Vagina (tissue), 2 donors: ENCODE results near the gene TRMT61A. TPM values are rescaled to one million over a fixed set of nuclear protein-coding genes. Genes with fewer than 3 reads are reported as not detected.

Source experiments
- DNase-seq, 2 donors: peaks; one replicate each; pipeline ENCODE4 v3.0.0-alpha.2; 2017; ENCODE audit errors: extremely low spot score in 2 of 2
- H3K27ac ChIP-seq: fragments of 200-600 bp; sonication (generic); one replicate; pipeline ENCODE4 v1.5.1; 2019
- H3K27me3 ChIP-seq: fragments of 200-600 bp; sonication (generic); one replicate; pipeline ENCODE4 v1.5.1; 2019
- H3K36me3 ChIP-seq, 2 donors: fragments of 200-600 bp; sonication (generic); one replicate each; pipeline ENCODE4 v1.5.1; 2017 to 2019
- H3K4me1 ChIP-seq: fragments of 200-600 bp; sonication (generic); one replicate; pipeline ENCODE4 v1.5.1; 2019
- H3K4me3 ChIP-seq, 2 donors: fragments of 200-600 bp; sonication (generic); 1 replicate in 1 of 2; 2 replicates in 1 of 2; pipeline ENCODE4 v1.5.1; 2016 to 2019
- H3K9me3 ChIP-seq: fragments of 200-600 bp; sonication (generic); one replicate; pipeline ENCODE4 v1.5.1; 2019
- POLR2A ChIP-seq, 2 donors: fragments of 450-650 bp; IDR thresholded peaks; one replicate each; pipeline ENCODE4 v1.6.1; 2017; ENCODE audit warnings: antibody characterized with exemption in 2 of 2, mild to moderate bottlenecking in 2 of 2, moderate library complexity in 2 of 2
- POLR2AphosphoS5 ChIP-seq, 2 donors: sonication (generic); formaldehyde crosslinking; IDR thresholded peaks; one replicate each; pipeline ENCODE4 v1.9.0; 2017; ENCODE audit warnings: antibody characterized with exemption in 2 of 2, mild to moderate bottlenecking in 2 of 2, low read depth in 1 of 2; ENCODE audit not compliant: insufficient read depth in 1 of 2
- intact Hi-C: fragments of 100-400 bp; cut with DNase I; formaldehyde crosslinking; loops from one replicate; pipeline ENCODE4 v1.15.1; 2023
- total RNA-seq: library from RNA; depleted of rRNA; stranded (reverse); fragments of >200 nt; gene quantifications from one replicate; pipeline ENCODE4 v1.2.3, GENCODE V29; 2016
- TF ChIP-seq, protein P1 (sequence below), 3 experiments: fragments of 450-650 bp in 2 of 3; fragments of 200-600 bp in 1 of 3; sonication (generic) in 1 of 3; IDR thresholded peaks; one replicate each; pipeline ENCODE4 v1.5.1; 2017 to 2019; ENCODE audit warnings: antibody characterized with exemption in 3 of 3, mild to moderate bottlenecking in 2 of 3, moderate library complexity in 2 of 3

TRMT61A gene
- total RNA-seq, 1 donor from 2014 or later, result 17.7 TPM

DNA sequence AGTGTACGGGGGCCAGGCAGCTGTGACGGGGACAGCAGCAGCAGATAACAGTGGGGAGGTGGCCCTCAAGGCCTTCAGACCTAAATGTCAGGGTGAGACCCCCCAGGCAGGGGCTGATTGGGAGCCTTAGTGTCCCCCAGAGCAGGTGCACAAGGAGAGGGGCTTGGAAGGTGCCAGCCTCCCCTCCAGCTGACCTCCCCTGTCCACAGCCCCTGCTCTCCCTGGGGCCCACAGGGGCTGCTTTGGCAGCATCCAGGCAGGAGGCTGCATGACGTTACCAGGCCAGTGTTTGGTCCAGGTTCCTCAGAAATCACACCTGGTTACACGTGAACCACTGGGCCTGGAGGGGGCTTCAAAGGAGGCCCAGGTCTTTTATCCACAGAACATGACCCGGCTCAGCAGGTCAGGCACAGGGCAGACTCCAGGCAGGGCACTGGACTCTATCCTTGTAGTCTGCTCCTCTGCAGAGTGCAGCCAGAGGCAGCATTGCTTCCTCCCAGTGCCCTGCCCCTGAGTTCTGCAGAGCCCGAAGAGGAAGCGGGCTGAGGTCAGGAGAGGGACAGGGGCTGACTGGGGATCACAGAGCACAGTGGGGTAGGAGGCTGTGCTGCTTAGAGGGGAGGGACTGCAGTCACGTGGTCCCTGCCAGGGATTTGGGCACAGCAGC, 2.6 kb upstream of the TRMT61A start:
- Histone ChIP-seq H3K36me3 (no peaks in the 10 kb centered on the region), H3K27ac (peak overlapping the region; percentile 90), H3K4me1 (peaks cover 65% of the 10 kb centered on the region), H3K9me3 (no peaks in the 10 kb centered on the region), H3K27me3 (no peaks in the 10 kb centered on the region), H3K4me3 (no peak overlapping the region)
- DNase-seq, result no peak
- no peak for TF ChIP-seq POLR2AphosphoS5 (IDR thresholded peaks at IDR 0.05; ENCODE audit: insufficient read depth in 1 of 2, low read depth in 1 of 2)
- TF ChIP-seq, protein P1, sequence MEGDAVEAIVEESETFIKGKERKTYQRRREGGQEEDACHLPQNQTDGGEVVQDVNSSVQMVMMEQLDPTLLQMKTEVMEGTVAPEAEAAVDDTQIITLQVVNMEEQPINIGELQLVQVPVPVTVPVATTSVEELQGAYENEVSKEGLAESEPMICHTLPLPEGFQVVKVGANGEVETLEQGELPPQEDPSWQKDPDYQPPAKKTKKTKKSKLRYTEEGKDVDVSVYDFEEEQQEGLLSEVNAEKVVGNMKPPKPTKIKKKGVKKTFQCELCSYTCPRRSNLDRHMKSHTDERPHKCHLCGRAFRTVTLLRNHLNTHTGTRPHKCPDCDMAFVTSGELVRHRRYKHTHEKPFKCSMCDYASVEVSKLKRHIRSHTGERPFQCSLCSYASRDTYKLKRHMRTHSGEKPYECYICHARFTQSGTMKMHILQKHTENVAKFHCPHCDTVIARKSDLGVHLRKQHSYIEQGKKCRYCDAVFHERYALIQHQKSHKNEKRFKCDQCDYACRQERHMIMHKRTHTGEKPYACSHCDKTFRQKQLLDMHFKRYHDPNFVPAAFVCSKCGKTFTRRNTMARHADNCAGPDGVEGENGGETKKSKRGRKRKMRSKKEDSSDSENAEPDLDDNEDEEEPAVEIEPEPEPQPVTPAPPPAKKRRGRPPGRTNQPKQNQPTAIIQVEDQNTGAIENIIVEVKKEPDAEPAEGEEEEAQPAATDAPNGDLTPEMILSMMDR (IDR thresholded peaks at IDR 0.05), result no peak
- TF ChIP-seq POLR2A (IDR thresholded peaks at IDR 0.05), result no peak
- intact Hi-C loops, result no loop called here

DNA sequence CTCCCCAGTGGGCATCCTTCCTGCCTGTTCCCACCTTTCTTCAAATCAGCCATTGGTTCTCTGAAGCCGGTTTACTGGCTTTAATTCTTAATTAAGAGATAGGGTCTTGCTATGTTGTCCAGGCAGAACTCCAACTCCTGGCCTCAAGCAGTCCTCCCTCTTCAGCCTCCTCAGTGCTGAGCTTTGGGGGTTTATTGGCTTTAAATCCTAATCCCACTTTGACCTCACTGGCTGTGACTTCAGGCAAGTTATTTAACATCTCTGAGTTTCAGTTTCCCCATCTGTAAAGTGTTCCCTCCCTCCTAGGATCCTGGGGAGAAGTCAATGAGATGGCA, 2.1 kb upstream of the TRMT61A start:
- TF ChIP-seq, protein P1 (IDR thresholded peaks at IDR 0.05), result no peak
- TF ChIP-seq POLR2A (IDR thresholded peaks at IDR 0.05) (no peak), POLR2AphosphoS5 (IDR thresholded peaks at IDR 0.05; ENCODE audit: insufficient read depth in 1 of 2, low read depth in 1 of 2) (no peak)
- no peak for DNase-seq
- H3K27ac ChIP-seq, result peak overlapping the region; percentile 90
- no peaks in the 10 kb centered on the region for H3K36me3 ChIP-seq
- H3K9me3 ChIP-seq, result no peaks in the 10 kb centered on the region
- H3K27me3 ChIP-seq, result no peaks in the 10 kb centered on the region
- intact Hi-C loops, result no loop called here
- no peak overlapping the region for H3K4me3 ChIP-seq
- H3K4me1 ChIP-seq, result peaks cover 68% of the 10 kb centered on the region

DNA sequence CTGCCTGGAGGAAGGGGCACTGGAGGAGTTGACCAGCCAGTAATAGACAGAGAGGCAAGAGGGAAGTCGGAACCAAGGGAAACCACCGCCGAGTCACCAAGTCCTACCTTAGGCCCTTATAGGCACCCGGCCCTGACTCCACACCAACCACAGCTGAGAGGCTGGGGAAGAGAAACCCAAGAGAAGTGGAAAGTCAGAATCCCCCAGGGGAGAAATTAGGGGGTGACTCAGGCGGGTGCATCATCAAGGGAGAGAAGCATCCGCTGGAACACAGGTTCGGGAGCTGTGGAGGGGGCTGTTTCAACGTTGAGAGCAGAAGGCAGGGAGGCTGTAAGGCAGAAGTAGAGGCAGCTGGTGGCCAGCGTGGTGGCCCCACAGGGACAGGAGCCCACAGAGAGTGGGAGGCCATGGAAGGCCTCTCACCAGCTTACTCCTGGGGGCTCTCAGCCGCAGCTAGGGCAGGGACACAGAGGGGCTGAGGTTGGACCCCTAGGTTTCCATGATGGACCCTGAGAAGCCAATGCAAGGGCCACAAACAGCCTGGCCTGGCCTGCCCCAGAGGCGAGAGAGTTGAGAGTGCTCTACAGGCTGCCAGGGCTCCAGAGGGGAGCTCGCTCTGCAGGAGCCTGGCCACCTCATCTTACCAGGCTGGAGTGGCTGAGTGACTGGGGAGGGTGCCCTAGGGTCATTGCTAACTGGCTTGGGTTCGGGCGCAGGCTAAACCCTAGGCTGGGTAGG, 1.4 kb upstream of the TRMT61A start:
- no peak for DNase-seq
- Histone ChIP-seq H3K27me3 (no peaks in the 10 kb centered on the region), H3K4me1 (peaks cover 71% of the 10 kb centered on the region), H3K4me3 (peak overlapping the region in 1 of 2 donors; percentile 67), H3K27ac (peak overlapping the region; percentile 90), H3K36me3 (no peaks in the 10 kb centered on the region), H3K9me3 (no peaks in the 10 kb centered on the region)
- intact Hi-C loops, result no loop called here
- TF ChIP-seq POLR2AphosphoS5 (IDR thresholded peaks at IDR 0.05; ENCODE audit: insufficient read depth in 1 of 2, low read depth in 1 of 2) (no peak), POLR2A (IDR thresholded peaks at IDR 0.05) (no peak)
- TF ChIP-seq, protein P1 (IDR thresholded peaks at IDR 0.05), result no peak

DNA sequence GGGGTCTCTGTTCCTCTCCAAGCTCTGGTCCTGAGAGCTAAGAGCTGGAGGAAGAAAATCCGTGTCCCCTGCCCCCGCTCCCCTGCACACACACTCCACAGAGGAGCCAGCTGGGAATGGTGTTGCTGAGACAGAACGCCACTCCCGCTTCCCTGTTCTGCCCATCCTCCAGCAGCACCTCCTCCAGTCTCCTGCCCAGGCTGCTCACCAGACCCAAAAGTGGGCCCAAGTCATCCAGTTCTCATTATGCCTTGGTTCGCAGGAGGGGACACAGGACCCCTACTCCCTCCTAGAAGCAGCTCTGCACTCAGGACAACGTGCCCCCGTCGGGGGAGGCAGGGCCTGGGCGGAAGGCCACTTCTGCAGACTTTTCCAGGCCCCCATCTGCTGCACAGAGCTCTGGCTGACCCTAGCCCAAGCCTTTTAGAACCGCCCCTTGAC, 830 bp upstream of the TRMT61A start:
- no peaks in the 10 kb centered on the region for H3K36me3 ChIP-seq
- no peaks in the 10 kb centered on the region for H3K9me3 ChIP-seq
- intact Hi-C loops, result no loop called here
- H3K4me1 ChIP-seq, result peaks cover 72% of the 10 kb centered on the region
- peak overlapping the region; percentile 90 for H3K27ac ChIP-seq
- H3K4me3 ChIP-seq, result peak overlapping the region; percentile 67 to 73
- H3K27me3 ChIP-seq, result no peaks in the 10 kb centered on the region
- DNase-seq, result no peak
- TF ChIP-seq, protein P1 (IDR thresholded peaks at IDR 0.05), result no peak
- TF ChIP-seq POLR2A (IDR thresholded peaks at IDR 0.05) (no peak), POLR2AphosphoS5 (IDR thresholded peaks at IDR 0.05; ENCODE audit: insufficient read depth in 1 of 2, low read depth in 1 of 2) (no peak)
